Heart right ventricle (tissue), 16 donors: ENCODE results near the gene STK4. TPM values are rescaled to one million over a fixed set of nuclear protein-coding genes. Genes with fewer than 3 reads are reported as not detected.

Source experiments
- ATAC-seq, 8 donors: fragments of 200-7000 bp; cut with Tn5 transposase; one replicate each; pipeline ENCODE4 v1.9.1; 2020; ENCODE audit warnings: mild to moderate bottlenecking in 8 of 8, moderate library complexity in 8 of 8, moderate number of reproducible peaks in 1 of 8
- DNase-seq, 2 donors: peaks; one replicate each; pipeline ENCODE4 v3.0.0-alpha.2; 2020
- H3K27ac ChIP-seq, 10 donors: fragments of 200-600 bp; sonication (generic) in 2 of 10; one replicate each; pipeline versions ENCODE4 v1.5.0 to v1.8.0; 2020 to 2022; ENCODE audit warnings: mild to moderate bottlenecking in 3 of 10
- H3K27me3 ChIP-seq, 7 donors: fragments of 200-600 bp; one replicate each; pipeline ENCODE4 v1.8.0; 2021 to 2022; ENCODE audit warnings: mild to moderate bottlenecking in 2 of 7
- H3K36me3 ChIP-seq, 9 donors: fragments of 200-600 bp; sonication (generic) in 1 of 9; one replicate each; pipeline versions ENCODE4 v1.5.0 to v1.8.0; 2020 to 2022; ENCODE audit warnings: mild to moderate bottlenecking in 2 of 9
- H3K4me1 ChIP-seq, 9 donors: fragments of 200-600 bp; sonication (generic) in 1 of 9; one replicate each; pipeline versions ENCODE4 v1.5.0 to v1.8.0; 2020 to 2022; ENCODE audit warnings: mild to moderate bottlenecking in 4 of 9
- H3K4me3 ChIP-seq, 10 donors: fragments of 200-600 bp; sonication (generic) in 2 of 10; one replicate each; pipeline versions ENCODE4 v1.5.0 to v1.8.0; 2020 to 2022; ENCODE audit warnings: mild to moderate bottlenecking in 7 of 10, moderate library complexity in 2 of 10
- H3K9me3 ChIP-seq, 11 donors: fragments of 200-600 bp in 10 of 11; sonication (generic) in 2 of 11; one replicate each; pipeline versions ENCODE4 v1.5.0 to v1.8.0; 2013 to 2022; ENCODE audit warnings: mild to moderate bottlenecking in 2 of 11, control low read depth in 1 of 11, moderate library complexity in 1 of 11
- WGBS, 2 donors: extraction: QIAGEN DNeasy Blood & Tissue Kit; methylation state at CpG; one replicate each; pipeline ENCODE4 v1.1.7; 2013; ENCODE audit warnings: inconsistent platforms in 1 of 2; 5-methylcytosine and 5-hydroxymethylcytosine counted together
- intact Hi-C, 10 donors: fragments of 100-400 bp; cut with DNase I; formaldehyde crosslinking; loops; one replicate each; pipeline versions ENCODE4 v1.11.1 to v1.14.2; 2022
- polyA plus RNA-seq, 2 donors: library from polyadenylated mRNA; stranded (reverse); fragments of 200-250 nt; gene quantifications; one replicate each; pipeline ENCODE4 v1.2.3, GENCODE V29; 2013
- total RNA-seq, 10 donors: library from RNA; stranded (reverse); fragmentation: NEBNext Ultra II Directional in 3 of 10; extraction: Animal tissue kit (Norgen Biotek cat#: 25700) in 3 of 10; gene quantifications; one replicate each; pipeline versions ENCODE4 v1.2.1 to v1.2.4, GENCODE V29; 2021 to 2023
- TF ChIP-seq, protein P1 (sequence below), 9 donors: fragments of 200-600 bp; sonication (generic) in 2 of 9; IDR thresholded peaks; one replicate each; pipeline versions ENCODE4 v1.5.0 to v1.8.0; 2021 to 2022; ENCODE audit warnings: antibody characterized with exemption in 9 of 9, mild to moderate bottlenecking in 5 of 9, moderate library complexity in 1 of 9
- donor health status: Arrhythmogenic right ventricular cardiomyopathy.
- donor health status: ischemic (EF 13 %, LVEDD 7.1; RV severe dilation, severe dysfunction).
- donor health status: healthy with polysubstance abuse.
- donor health status: DM: no; HTN: yes; CAD: no.
- donor health status: DM: no; HTN: no; CAD: no.
- donor health status: ischemic (EF 25% LVEDD 6.9; RV normal size, moderate dysfunction).
- donor health status: ischemic (EF 25% LVEDD 5.7; RV mildly dilated, moderate dysfunction).
- donor health status: healthy.
- donor health status: DM: yes; HTN: yes; CAD: no.
- donor health status: Ischemic cardiomyopathy.
- donor health status: ischemic (EF 35%, LVEDD 5.7; RV mildly dilated, moderate dysfunction).
- donor health status: nonischemic (EF 11% LVEDD 7.7; RV severe dilation, severe dysfunction).
- donor health status: DM: yes; HTN: yes; CAD: no.
- donor health status: PGD.
- donor health status: ischemic (EF 29% LVEDD 5.4; RV normal size, mild dysfunction).
- donor health status: nonischemic (EF 23%, LVEDD 6.1; RV moderate dilation, normal function).

Gene STK4
- total and polyA plus RNA-seq, 12 donors: 3.7 to 18.1 (median 8.1) TPM

DNA sequence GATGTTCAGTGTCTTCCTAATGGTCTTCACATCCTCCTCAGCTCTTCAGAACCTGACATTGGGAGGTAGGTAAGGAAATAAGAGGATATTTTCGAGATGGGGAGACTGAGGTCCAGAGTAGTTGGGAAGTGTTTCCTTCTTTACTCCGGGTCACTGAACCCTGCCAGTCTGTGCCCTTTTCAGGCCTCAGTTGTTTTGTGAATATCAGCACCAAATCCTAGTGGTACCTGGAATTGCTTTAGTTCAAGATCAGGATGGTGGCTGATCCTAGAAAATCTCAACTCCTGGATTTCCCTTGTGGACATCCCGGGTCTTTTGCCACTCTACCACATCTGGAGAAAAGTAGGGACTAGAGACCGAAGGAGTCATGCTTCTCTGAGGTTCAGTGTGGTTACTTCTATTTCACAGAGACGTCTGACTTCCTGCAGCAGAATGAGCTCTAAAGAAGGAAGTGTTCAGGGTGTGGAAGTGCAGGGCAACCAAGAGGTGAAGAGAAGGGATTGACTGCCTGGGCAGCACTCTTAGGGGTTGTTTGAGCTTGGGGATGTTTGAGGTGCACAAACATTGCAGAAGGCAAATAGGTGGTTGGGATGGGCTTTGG lies 995 bp downstream of the STK4 start:
- peaks cover 0 to 7% (median 0%) of the 10 kb centered on the region in 9 donors for H3K36me3 ChIP-seq
- peak overlapping the region; percentile 63 to 92 (median 86) for H3K4me3 ChIP-seq
- H3K27me3 ChIP-seq: no peaks in the 10 kb centered on the region
- peaks cover 5 to 60% (median 17%) of the 10 kb centered on the region in 9 donors for H3K4me1 ChIP-seq
- TF ChIP-seq, protein P1, sequence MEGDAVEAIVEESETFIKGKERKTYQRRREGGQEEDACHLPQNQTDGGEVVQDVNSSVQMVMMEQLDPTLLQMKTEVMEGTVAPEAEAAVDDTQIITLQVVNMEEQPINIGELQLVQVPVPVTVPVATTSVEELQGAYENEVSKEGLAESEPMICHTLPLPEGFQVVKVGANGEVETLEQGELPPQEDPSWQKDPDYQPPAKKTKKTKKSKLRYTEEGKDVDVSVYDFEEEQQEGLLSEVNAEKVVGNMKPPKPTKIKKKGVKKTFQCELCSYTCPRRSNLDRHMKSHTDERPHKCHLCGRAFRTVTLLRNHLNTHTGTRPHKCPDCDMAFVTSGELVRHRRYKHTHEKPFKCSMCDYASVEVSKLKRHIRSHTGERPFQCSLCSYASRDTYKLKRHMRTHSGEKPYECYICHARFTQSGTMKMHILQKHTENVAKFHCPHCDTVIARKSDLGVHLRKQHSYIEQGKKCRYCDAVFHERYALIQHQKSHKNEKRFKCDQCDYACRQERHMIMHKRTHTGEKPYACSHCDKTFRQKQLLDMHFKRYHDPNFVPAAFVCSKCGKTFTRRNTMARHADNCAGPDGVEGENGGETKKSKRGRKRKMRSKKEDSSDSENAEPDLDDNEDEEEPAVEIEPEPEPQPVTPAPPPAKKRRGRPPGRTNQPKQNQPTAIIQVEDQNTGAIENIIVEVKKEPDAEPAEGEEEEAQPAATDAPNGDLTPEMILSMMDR (IDR thresholded peaks at IDR 0.05): no peak
- intact Hi-C loops: loop anchor here in 6 of 10 donors (5.0 to 10.0 kb wide), 4 partner anchors 80 to 827 kb away; partner anchors contain the start of genes YWHAB (in 5 of the 6), DNTTIP1 (in 1 of the 6), KCNK15 (in 1 of the 6) and WFDC3 (in 1 of the 6)
- H3K9me3 ChIP-seq: no peaks in the 10 kb centered on the region
- ATAC-seq (peak in 4 of 8 donors; percentile 13 to 32 (median 26)), DNase-seq (no peak)
- 47 to 56% methylated on average over 5 of the region's 5 CpGs for WGBS, 2 donors
- peak overlapping the region in 8 of 10 donors; percentile 80 to 97 (median 84) for H3K27ac ChIP-seq

DNA sequence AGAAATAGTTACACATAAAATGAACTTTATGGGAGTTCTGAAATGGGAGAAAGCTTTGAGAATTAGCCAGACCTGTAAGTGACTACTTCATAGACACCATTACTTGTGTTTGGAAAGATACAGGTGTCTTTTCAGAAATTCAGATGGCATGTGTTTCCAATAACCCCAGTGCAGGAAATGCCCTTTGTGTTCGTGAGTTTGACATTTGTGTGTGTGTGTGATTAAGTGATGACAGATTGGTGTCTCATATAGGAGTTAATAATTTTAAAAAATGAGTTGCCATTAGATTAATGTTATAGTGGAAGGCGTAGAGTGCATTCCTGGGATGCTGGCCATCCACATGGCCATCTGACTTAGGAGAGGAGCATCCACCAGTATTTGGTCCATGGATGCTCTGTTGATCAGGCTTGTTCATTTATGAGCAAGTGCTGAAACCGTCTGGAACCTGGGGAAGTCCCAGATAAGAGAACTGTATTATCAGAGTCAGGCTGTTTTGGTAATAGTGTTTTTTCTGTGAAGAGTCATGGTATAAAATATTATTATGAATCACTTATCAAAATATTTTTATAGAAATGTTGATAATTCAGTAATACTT lies 3.1 kb downstream of the STK4 start:
- WGBS, 2 donors: 52 to 56% methylated on average over 3 of the region's 3 CpGs
- no peaks in the 10 kb centered on the region for H3K27me3 ChIP-seq
- ATAC-seq (no peak), DNase-seq (no peak)
- peaks cover 5 to 62% (median 17%) of the 10 kb centered on the region in 9 donors for H3K4me1 ChIP-seq
- TF ChIP-seq, protein P1 (IDR thresholded peaks at IDR 0.05): no peak
- H3K4me3 ChIP-seq: peak overlapping the region in 1 of 10 donors; percentile 92
- H3K9me3 ChIP-seq: no peaks in the 10 kb centered on the region
- H3K36me3 ChIP-seq: peaks cover 0 to 28% (median 9%) of the 10 kb centered on the region in 9 donors
- intact Hi-C loops: loop anchor here in 6 of 10 donors (5.0 to 10.0 kb wide), 4 partner anchors 82 to 825 kb away; partner anchors contain the start of genes YWHAB (in 5 of the 6), DNTTIP1 (in 1 of the 6), KCNK15 (in 1 of the 6) and WFDC3 (in 1 of the 6)
- peak overlapping the region in 1 of 10 donors; percentile 97 for H3K27ac ChIP-seq

DNA sequence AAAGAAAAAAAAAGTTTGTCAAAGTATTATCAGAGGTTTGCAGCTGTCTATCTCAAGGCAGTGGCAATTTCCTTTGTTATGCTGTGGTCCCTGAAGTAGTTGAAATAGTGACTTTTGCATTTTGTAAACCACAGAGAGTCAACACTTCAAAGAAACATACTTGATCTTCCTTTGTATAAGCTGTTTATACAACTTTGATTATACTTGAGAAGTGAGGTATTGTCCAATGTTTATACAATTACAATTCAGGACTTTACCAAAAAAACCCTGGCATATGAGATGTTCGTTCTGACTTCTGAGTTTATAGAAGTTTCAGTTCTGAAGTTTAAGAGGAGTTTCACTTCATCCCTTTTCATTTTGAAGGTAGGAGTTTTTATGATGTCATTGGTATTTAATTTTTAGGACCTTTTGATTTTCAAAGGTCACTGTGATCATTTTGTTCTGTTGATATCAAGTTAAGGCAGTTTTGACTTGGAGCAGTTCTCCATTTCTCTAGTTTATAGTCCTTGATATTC lies 4.0 kb downstream of the STK4 start:
- peak overlapping the region in 1 of 10 donors; percentile 92 for H3K4me3 ChIP-seq
- 68 to 69% methylated on average over 1 of the region's 1 CpG for WGBS, 2 donors
- peaks cover 0 to 37% (median 18%) of the 10 kb centered on the region in 9 donors for H3K36me3 ChIP-seq
- H3K27ac ChIP-seq: peak overlapping the region in 4 of 10 donors; percentile 7 to 97 (median 13)
- TF ChIP-seq, protein P1 (IDR thresholded peaks at IDR 0.05): no peak
- DNase-seq: no peak
- no peaks in the 10 kb centered on the region for H3K9me3 ChIP-seq
- no peaks in the 10 kb centered on the region for H3K27me3 ChIP-seq
- no peak for ATAC-seq
- H3K4me1 ChIP-seq: peaks cover 5 to 61% (median 17%) of the 10 kb centered on the region in 9 donors
- intact Hi-C loops: no loop called here

DNA sequence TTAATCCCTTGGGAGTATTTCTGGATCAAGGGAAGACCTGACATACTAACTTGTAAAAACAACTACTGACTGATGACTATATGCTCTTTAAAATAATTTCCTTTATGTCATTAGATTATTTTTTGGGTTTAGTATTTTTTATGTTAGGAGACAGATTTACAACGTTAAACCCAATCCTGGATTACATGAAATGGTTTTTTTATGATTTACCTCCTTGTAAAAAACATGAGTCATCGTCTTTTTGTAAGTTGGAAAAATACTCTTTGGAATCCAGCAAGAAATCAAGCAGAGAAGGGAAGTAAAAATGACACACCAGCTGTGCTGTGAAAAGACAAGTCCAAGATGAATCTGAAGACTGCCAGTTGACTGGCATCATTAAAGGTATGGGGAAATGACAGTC lies 6.7 kb downstream of the STK4 start:
- Histone ChIP-seq H3K36me3 (peaks cover 0 to 60% (median 23%) of the 10 kb centered on the region in 9 donors), H3K27me3 (no peaks in the 10 kb centered on the region), H3K27ac (no peak overlapping the region), H3K9me3 (no peaks in the 10 kb centered on the region), H3K4me3 (no peak overlapping the region), H3K4me1 (peaks cover 0 to 53% (median 3%) of the 10 kb centered on the region in 9 donors)
- 88 to 97% methylated on average over 2 of the region's 2 CpGs for whole genome bisulfite sequencing, 2 donors
- TF ChIP-seq, protein P1 (IDR thresholded peaks at IDR 0.05): no peak
- intact Hi-C loops: no loop called here
- DNase-seq (no peak), ATAC-seq (no peak)
